ENCODE results near the gene MIER3.

DNA sequence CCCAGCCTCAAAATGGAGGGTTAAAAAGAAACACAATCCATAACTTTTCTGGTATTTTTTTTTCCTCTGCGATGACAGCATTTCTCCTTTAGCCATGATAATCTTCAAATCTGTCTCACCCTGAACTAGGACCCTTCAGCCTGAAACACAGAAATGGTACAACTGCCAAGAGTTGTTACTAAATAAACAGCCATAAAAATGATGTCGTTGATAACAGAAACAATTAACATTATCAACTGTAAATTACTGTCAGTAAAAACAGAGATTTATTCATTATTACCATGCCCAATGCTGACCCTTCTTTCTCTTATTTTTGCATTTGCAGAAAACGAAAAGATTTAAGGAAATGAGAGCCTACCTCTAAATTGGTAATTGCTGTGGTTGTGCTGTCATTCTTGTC lies 19.4 kb upstream of the MIER3 start:
- TF ChIP-seq, protein P1, sequence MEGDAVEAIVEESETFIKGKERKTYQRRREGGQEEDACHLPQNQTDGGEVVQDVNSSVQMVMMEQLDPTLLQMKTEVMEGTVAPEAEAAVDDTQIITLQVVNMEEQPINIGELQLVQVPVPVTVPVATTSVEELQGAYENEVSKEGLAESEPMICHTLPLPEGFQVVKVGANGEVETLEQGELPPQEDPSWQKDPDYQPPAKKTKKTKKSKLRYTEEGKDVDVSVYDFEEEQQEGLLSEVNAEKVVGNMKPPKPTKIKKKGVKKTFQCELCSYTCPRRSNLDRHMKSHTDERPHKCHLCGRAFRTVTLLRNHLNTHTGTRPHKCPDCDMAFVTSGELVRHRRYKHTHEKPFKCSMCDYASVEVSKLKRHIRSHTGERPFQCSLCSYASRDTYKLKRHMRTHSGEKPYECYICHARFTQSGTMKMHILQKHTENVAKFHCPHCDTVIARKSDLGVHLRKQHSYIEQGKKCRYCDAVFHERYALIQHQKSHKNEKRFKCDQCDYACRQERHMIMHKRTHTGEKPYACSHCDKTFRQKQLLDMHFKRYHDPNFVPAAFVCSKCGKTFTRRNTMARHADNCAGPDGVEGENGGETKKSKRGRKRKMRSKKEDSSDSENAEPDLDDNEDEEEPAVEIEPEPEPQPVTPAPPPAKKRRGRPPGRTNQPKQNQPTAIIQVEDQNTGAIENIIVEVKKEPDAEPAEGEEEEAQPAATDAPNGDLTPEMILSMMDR (IDR thresholded peaks at IDR 0.05): no peak
- TF ChIP-seq POLR2A (IDR thresholded peaks at IDR 0.05): no peak

Measured in Peyer's patch (tissue), 4 donors.